GM18870 (cell line): ENCODE measurements around the gene PATZ1.

Experiments
- ATAC-seq: cut with Tn5 transposase; IDR thresholded peaks from one replicate; pipeline ENCODE4 v1.9.1; 2021; ENCODE audit warnings: moderate library complexity; ENCODE audit not compliant: unreplicated experiment

PATZ1 gene

DNA sequence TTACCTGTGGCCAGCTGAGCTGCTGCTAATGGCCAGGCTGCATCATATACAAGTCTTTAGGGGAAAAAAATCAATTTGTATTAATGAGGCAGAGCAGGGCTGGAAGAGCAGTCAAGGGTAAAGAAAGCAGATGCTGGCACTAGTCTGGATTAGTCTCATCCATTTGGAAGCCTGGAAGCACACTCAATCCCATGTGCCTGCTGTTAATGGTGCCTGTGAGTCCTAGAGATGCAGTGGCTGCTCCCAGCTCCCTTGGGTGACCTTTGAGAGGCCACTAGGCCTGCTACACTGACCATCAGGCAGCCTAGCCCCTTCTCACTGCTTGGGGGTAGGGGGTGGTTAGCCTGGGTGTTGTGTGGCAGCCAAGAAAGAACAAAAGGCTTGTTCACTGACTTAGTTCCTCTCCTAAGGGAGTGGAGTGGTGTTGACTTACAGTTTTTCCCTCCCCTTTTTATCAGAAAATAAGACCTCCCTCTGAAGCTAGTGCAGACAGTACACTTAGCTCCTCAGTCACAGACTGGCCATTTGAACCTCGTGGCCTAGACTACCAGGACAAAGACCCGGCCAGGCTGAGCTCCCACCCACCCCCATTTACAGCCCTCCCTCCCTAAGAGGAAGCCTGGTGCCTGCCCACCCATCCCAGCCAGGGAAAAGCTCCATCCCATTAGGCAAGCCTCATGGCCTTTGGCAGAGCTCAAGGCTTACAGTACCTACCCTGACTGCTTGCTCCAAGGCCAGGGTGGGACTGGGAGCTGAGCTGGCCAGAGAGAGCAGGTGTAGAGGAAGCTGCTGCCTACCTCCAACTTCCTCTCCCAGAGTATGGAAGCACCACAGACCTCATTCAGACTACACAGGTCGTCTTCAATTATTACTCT lies 61.6 kb downstream of the PATZ1 start:
- no peak for ATAC-seq

GRCh38 chr22:31282748-31283468 lies 63.2 kb downstream of the PATZ1 start:
- ATAC-seq = no peak

DNA sequence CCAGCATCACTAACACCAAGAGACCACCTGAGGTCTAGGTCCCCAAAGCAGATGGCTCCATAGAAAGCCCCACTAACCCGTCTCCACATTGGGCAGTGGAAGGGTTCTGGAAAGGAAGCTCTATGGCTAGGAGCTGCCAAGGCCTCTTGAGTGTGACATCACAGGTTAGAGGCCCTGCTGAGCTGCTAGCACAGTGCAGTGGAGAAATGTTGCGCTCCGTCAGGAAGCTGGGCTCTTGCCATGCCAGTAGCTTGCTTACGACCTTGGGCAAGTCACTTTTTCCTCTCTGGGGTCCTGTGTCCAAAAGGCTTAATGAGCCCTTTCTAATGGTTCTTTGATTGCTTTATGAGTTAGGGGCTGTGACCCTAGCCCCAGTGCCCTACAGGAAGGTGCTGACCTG lies 64.4 kb downstream of the PATZ1 start:
- no peak for ATAC-seq

DNA sequence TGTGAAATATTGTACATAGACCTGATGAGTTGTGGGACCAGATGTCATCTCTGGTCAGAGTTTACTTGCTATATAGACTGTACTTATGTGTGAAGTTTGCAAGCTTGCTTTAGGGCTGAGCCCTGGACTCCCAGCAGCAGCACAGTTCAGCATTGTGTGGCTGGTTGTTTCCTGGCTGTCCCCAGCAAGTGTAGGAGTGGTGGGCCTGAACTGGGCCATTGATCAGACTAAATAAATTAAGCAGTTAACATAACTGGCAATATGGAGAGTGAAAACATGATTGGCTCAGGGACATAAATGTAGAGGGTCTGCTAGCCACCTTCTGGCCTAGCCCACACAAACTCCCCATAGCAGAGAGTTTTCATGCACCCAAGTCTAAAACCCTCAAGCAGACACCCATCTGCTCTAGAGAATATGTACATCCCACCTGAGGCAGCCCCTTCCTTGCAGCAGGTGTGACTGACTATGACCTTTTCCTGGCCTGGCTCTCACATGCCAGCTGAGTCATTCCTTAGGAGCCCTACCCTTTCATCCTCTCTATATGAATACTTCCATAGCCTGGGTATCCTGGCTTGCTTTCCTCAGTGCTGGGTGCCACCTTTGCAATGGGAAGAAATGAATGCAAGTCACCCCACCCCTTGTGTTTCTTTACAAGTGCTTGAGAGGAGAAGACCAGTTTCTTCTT lies 66.2 kb downstream of the PATZ1 start:
- no peak for ATAC-seq

- ATAC-seq = no peak
Observed at GRCh38 chr22:31279327-31279669, 66.8 kb downstream of the PATZ1 start.

GRCh38 chr22:31278626-31279326 lies 67.4 kb downstream of the PATZ1 start:
- no peak for ATAC-seq

- ATAC-seq = no peak
Observed at GRCh38 chr22:31278151-31278621, 68.0 kb downstream of the PATZ1 start.

GRCh38 chr22:31277741-31278140 lies 68.4 kb downstream of the PATZ1 start:
- no peak for ATAC-seq

GRCh38 chr22:31276426-31277167 lies 69.5 kb downstream of the PATZ1 start:
- ATAC-seq = no peak
